Astrocyte of the spinal cord (primary cell): Measurements from ENCODE around the gene SLC8A2.

Source experiments
- DNase-seq: peaks from one replicate; pipeline ENCODE4 v3.0.0; 2011; ENCODE audit warnings: low read depth, low spot score
- H3K4me3 ChIP-seq: 2 replicates; pipeline ENCODE4 v1.5.1; 2011; ENCODE audit warnings: low read depth, mild to moderate bottlenecking, low read length, moderate library complexity
- in situ Hi-C: cut with HindIII; loops from 2 replicates; pipeline ENCODE4 v1.10.0; 2017; ENCODE audit warnings: low sequenced_read_pairs
- TF ChIP-seq, protein P1 (sequence below): IDR thresholded peaks from 2 replicates; pipeline ENCODE4 v1.5.1; 2012; ENCODE audit warnings: low read depth, mild to moderate bottlenecking, low read length, inconsistent platforms

Gene SLC8A2

DNA sequence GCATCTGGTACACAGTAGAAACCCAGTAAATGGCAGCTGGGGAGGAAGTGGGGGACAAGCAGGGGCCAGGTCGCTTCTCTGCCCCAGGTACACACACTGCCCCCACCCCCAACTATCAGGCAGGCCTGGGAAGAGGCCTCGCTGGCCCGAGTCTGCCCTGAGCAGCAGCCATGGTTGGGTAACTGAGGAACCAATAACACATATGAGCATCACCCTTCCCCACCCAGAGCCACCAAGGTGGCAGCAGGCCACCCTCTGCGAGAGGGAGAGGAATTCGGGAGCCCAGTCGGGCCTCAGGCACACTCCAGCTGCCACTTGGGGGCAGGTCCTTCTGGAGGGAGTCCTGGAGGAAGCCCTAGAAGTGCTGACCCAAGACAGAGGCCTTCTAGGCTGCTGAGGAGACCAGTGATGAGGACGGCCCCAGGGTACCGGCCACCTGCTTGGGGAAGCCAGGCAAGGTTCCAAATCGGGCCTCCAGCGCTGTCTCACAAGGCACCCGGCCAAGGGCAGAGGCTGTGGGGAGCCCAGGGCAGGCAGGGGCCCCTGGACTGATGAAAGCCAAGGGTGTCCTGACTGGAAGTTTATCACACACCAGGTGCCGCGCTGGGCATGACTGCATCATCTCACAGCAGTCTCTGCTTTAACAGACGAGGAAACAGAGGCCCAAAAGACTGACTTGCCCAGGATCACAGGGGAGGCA is 26.3 kb upstream of the SLC8A2 start:
- in situ Hi-C loops, result no loop called here
- DNase-seq, result no peak
- H3K4me3 ChIP-seq, result no peak overlapping the region

DNA sequence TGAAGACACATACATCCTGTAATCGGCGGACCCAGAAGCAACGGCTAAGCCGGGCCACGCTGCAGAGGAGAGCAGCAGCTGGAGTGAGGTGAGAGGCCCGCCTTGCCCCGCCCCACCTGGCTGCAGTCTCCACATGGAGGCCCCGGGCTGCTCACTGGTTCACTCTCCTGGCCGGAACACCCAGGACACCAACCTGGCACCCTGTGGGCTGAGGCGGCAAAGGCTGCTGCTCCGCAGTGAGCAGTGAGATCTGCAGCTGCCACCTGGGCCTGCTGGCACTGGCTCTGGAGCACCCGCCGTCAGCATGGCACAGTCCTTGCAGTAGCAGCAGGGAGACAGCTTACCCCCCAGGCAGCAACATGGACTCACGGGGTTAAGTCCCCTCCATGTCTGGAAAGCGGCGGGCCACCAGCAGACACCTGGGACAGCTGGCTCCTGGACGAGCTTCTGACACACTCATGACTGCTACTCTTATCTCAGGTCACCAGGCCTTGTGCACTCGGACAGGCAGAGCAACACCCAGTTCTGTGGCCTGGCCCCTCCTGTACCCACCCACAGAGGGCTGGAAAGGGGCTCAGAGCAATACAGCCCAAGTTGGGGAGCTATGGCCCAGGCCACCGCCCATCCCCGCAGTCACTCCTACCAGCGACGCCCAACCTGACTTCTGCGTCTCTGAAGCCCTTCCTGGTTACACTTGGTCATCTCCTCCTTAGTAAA is 25.5 kb upstream of the SLC8A2 start:
- TF ChIP-seq, protein P1, sequence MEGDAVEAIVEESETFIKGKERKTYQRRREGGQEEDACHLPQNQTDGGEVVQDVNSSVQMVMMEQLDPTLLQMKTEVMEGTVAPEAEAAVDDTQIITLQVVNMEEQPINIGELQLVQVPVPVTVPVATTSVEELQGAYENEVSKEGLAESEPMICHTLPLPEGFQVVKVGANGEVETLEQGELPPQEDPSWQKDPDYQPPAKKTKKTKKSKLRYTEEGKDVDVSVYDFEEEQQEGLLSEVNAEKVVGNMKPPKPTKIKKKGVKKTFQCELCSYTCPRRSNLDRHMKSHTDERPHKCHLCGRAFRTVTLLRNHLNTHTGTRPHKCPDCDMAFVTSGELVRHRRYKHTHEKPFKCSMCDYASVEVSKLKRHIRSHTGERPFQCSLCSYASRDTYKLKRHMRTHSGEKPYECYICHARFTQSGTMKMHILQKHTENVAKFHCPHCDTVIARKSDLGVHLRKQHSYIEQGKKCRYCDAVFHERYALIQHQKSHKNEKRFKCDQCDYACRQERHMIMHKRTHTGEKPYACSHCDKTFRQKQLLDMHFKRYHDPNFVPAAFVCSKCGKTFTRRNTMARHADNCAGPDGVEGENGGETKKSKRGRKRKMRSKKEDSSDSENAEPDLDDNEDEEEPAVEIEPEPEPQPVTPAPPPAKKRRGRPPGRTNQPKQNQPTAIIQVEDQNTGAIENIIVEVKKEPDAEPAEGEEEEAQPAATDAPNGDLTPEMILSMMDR, result no peak
- H3K4me3 ChIP-seq, result no peak overlapping the region
- in situ Hi-C loops, result no loop called here
- no peak for DNase-seq

More for the DNA sequence above, 26.3 kb upstream of the SLC8A2 start:
- TF ChIP-seq, protein P1, result no peak

DNA sequence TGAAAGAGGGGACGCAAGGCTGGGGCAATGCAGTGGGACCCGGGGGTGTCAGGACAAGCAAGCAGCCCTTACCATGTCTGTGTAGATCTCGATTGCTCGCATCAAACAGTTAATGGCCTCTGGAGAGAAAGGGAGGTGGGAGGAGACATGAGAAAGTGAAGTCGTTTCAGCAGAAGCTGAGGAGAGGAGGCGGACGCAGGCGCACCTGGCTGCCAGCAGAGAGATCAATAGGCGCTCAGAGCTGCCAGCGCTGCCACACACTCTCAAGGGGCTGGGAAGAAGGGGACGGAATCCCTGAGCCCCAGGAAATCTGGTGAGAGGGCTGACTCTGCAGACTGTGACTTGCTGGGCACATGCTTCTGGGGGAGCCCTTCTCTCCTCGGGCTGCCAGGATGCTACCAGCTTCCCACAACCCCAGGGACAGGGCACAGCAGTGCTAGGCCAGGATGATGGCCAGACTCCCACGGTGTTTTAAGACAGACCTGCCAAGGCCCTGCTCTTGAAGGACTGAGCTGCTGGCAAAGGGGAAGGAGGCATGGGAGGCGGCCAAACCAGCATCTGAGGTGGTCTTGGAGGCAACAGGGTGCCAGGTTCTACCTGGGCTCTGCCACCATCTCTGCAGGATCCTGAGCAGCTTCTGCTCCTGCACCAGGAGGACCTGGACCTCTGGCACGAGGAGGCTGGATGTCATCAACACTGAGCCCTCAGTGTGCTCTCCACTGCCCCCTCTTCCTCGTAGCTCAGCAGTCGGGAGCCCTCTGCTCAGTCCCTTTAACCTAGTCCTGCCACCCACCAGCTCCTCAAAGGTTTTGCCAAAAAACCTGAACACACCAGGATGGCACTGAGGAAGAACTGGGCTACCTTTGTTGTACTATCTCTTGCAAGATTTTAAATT is 24.0 kb upstream of the SLC8A2 start:
- no peak overlapping the region for H3K4me3 ChIP-seq
- no peak for DNase-seq
- TF ChIP-seq, protein P1, result no peak
- in situ Hi-C loops, result no loop called here

DNA sequence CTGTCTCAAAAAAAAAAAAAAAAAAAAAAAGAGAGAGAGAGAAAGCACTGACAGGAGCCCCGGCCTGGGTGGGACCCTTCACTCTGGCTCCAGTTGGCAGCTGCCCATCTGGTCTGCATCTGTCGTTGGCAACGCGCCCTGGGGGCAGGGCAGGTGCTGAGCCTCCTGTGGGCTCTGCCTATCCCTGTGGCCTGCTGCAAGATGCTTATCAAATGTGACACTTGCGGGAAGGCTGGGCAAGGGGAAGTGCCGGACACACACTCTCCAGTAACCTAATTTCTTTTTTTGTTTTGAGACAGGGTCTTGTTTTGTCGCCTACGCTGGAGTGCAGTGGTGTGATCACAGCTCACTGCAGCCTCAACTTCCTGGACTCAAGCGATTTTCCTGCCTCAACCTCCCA is 23.0 kb upstream of the SLC8A2 start:
- TF ChIP-seq, protein P1, result no peak
- DNase-seq, result no peak
- in situ Hi-C loops, result no loop called here
- no peak overlapping the region for H3K4me3 ChIP-seq

DNA sequence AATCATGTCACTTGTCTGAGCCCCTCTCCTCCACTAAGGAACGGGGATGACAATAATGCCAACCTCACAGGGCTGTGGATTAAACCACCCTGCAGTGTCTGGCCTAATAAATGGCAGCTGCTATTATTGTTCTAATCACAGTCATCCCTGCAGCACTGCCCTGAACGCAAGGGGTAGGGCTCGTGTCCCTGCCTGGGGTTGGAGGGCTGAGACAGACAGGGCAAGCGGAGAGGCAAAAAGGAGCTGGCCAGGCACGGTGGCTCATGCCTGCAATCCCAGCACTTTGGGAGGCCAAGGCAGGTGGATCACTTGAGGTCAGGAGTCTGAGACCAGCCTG is 22.5 kb upstream of the SLC8A2 start:
- in situ Hi-C loops, result no loop called here
- no peak for DNase-seq
- TF ChIP-seq, protein P1, result no peak
- no peak overlapping the region for H3K4me3 ChIP-seq

DNA sequence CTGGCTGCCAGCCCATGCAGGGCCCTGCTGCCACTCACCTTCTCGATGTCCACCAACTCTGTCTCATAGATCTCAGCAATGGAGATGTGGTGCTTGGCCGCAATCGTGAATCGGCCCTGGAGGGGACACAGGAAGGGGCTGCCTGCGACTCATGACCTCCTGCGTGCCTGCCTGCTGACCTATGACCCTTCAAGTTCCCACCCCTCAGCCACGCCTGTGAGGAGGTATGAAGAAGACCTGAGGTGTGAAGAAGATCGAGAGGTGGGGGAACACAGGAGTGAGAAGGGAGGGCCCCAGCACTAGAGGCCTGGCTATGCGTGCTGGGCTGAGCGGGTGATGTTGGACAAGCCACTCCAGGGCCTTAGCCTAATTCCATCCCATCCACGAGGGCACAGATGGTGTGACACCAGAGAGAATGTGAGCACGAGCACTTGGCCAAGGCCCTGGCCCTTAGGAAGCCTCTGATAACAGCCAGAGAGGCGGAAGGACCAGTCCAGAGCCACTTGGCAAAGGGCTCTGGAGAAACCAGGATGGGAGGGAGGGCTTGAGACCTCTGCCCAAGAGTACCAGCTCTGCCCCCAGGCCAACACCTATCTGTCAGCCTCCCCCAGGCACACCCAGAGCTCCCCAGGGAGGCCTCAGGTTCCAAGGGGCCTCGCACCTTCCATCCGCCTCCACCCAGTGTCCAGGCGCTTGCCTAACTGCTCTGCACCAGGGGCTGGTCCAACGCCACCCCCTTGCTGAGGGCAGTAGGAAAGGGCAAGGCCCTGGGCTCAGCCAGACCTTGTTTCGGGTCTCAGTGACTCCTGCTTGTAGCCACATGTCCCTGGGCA is 21.9 kb upstream of the SLC8A2 start:
- no peak for DNase-seq
- TF ChIP-seq, protein P1, result no peak

More for the DNA sequence above, 21.9 kb upstream of the SLC8A2 start:
- H3K4me3 ChIP-seq, result no peak overlapping the region
- in situ Hi-C loops, result no loop called here
